ENCODE data around the gene NR6A1.

GRCh38 chr9:124730772-124731171, 40.3 kb downstream of the NR6A1 start:
- TF ChIP-seq CTCF (conservative IDR thresholded peaks at IDR 0.05; ENCODE audit: low read length) (no peak), EZH2phosphoT487 (IDR thresholded peaks at IDR 0.05; ENCODE audit: borderline replicate concordance) (no peak)

All from Loucy (cell line).